AG09309 (cell line): ENCODE measurements around the gene JAKMIP1.

Source experiments
- DNase-seq: peaks from one replicate; pipeline ENCODE4 v3.0.0-alpha.2; 2010; ENCODE audit warnings: low read depth
- H3K4me3 ChIP-seq: 2 replicates; pipeline ENCODE4 v1.5.1; 2011; ENCODE audit warnings: mild to moderate bottlenecking, low read depth, low read length, moderate library complexity; ENCODE audit not compliant: control insufficient read depth
- CTCF ChIP-seq: IDR thresholded peaks from 2 replicates; pipeline ENCODE4 v1.5.1; 2011; ENCODE audit warnings: mild to moderate bottlenecking, low read depth, low read length, inconsistent platforms; ENCODE audit not compliant: insufficient read depth, control insufficient read depth; ENCODE audit errors: missing control alignments

Gene JAKMIP1

GRCh38 chr4:6111354-6111960 is 88.9 kb downstream of the JAKMIP1 start:
- no peak overlapping the region for H3K4me3 ChIP-seq
- no peak for TF ChIP-seq CTCF
- DNase-seq: no peak

GRCh38 chr4:6110681-6111353 is 89.5 kb downstream of the JAKMIP1 start:
- no peak for TF ChIP-seq CTCF
- no peak overlapping the region for H3K4me3 ChIP-seq
- no peak for DNase-seq

DNA sequence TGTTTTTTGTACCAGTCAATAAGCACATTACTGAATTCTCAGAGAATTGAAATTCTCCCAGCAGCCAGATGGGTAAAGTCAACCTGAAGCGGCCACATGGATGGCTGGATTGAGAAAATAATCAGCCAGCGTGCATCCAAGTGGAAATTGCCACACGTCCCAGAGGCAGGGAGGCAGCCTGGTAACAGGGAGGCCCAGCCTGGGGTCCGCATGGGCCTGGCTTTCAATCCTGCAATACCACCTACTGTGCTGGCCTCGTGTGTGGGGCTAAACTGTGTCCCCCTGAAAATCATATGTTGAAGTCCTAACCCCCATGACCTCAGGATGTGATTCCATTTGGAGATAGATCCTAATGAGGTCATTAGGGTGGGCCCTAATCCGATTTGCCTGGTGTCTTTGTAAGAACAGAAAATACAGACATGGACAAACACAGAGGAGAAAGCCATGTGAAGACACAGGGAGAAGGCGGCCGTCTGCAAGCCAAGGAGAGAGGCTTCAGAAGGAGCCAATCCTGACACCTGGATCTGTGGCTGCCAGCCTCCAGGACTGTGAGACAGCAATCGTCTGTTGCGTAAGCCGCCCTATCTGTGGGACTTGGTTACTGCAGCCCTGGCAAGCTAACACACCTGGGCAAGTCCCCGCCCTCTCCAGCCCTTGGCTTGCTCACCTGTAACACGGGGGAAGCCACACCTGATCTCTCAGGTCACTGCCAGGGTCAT is 90.3 kb downstream of the JAKMIP1 start:
- no peak for DNase-seq
- no peak overlapping the region for H3K4me3 ChIP-seq
- no peak for TF ChIP-seq CTCF

GRCh38 chr4:6107886-6108285 is 92.5 kb downstream of the JAKMIP1 start:
- TF ChIP-seq CTCF: no peak
- no peak overlapping the region for H3K4me3 ChIP-seq
- no peak for DNase-seq

- TF ChIP-seq CTCF: no peak
- DNase-seq: no peak
- H3K4me3 ChIP-seq: no peak overlapping the region
Measured at GRCh38 chr4:6107114-6107791, 93.1 kb downstream of the JAKMIP1 start.

- TF ChIP-seq CTCF: no peak
- H3K4me3 ChIP-seq: no peak overlapping the region
- DNase-seq: no peak
Measured at GRCh38 chr4:6106156-6106555, 94.2 kb downstream of the JAKMIP1 start.
